Activated CD8-positive, alpha-beta T cell treated with anti-CD3 and anti-CD28 coated beads for 36 hours (primary cell): ENCODE results near the gene ZNF469. TPM values are rescaled to one million over a fixed set of nuclear protein-coding genes. Genes with fewer than 3 reads are reported as not detected.

Experiments
- ATAC-seq: fragments of 200-7000 bp; cut with Tn5 transposase; one replicate; pipeline ENCODE4 v1.10.0; 2021; ENCODE audit warnings: mild to moderate bottlenecking, moderate library complexity
- CTCF ChIA-PET: fragments of 350-600 bp; sonication (Branson Sonifier 250); formaldehyde crosslinking; loops from one replicate; lab custom pipeline; 2021; ENCODE audit warnings: antibody characterized with exemption; lab: Charles Lee
- POLR2A ChIA-PET: fragments of 350-600 bp; sonication (Branson Sonifier 250); formaldehyde crosslinking; loops from one replicate; lab custom pipeline; 2021; ENCODE audit warnings: antibody characterized with exemption; lab: Charles Lee
- DNase-seq: peaks from one replicate; pipeline ENCODE4 v3.0.0-alpha.2; 2020
- H3K27ac Mint-ChIP-seq: one replicate; pipeline ENCODE4 v1.8.0; 2021; ENCODE audit warnings: mild to moderate bottlenecking, mixed read lengths
- H3K27me3 Mint-ChIP-seq: one replicate; pipeline ENCODE4 v1.8.0; 2021; ENCODE audit warnings: mixed read lengths
- H3K36me3 Mint-ChIP-seq: one replicate; pipeline ENCODE4 v1.8.0; 2021; ENCODE audit warnings: low read depth, mixed read lengths
- H3K4me1 Mint-ChIP-seq: one replicate; pipeline ENCODE4 v1.8.0; 2021; ENCODE audit warnings: low read depth, mixed read lengths
- H3K4me3 Mint-ChIP-seq: one replicate; pipeline ENCODE4 v1.8.0; 2021; ENCODE audit warnings: mild to moderate bottlenecking, moderate library complexity, mixed read lengths
- H3K9me3 Mint-ChIP-seq: one replicate; pipeline ENCODE4 v1.8.0; 2021; ENCODE audit warnings: mixed read lengths
- intact Hi-C: fragments of 100-400 bp; cut with micrococcal nuclease; formaldehyde crosslinking; loops from one replicate; pipeline ENCODE4 v1.10.0; 2022
- total RNA-seq, 2 experiments: library from RNA; stranded (reverse); gene quantifications; one replicate each; pipeline ENCODE4 v1.2.3, GENCODE V29; 2021
- TF ChIP-seq, protein P1 (sequence below): fragments of 200-600 bp; IDR thresholded peaks from one replicate; pipeline ENCODE4 v1.8.0; 2022; ENCODE audit warnings: antibody characterized with exemption, mild to moderate bottlenecking

The ZNF469 gene
- total RNA-seq, 2 experiments from 2014 or later, result 0.45 to 0.56 TPM

DNA sequence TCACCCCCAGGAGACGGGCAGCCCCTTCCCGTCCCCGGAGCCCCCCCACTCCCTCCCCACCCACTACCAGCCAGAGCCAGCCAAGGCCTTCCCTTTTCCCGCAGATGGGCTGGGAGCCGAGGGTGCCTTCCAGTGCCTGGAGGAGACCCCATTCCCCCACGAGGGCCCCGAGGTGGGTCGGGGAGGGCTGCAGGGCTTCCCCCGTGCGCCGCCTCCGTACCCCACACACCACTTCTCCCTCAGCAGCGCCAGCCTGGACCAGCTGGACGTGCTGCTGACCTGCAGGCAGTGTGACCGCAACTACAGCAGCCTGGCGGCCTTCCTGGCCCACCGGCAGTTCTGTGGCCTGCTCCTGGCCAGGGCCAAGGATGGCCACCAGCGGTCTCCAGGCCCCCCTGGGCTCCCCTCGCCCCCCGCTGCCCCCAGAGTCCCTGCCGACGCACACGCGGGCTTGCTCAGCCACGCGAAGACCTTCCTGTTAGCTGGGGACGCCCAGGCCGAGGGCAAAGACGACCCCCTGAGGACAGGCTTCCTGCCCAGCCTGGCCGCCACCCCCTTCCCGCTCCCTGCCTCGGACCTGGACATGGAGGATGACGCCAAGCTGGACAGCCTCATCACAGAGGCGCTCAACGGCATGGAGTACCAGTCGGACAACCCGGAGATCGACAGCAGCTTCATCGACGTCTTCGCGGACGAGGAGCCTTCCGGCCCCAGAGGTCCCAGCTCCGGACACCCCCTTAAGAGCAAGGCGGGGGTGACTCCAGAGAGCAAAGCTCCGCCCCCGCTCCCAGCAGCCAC lies 46.8 kb downstream of the ZNF469 start:
- intact Hi-C loops, result no loop called here
- H3K27ac Mint-ChIP-seq, result peak overlapping the region; percentile 55
- POLR2A ChIA-PET, result interaction anchor here (1.1 to 1.5 kb wide), 4 partner anchors 86 to 141 kb away, joined by 3 to 8 read pairs (median 3); partner anchors contain the start of gene ZC3H18
- ATAC-seq (no peak), DNase-seq (no peak)
- H3K27me3 Mint-ChIP-seq, result peaks cover 1% of the 10 kb centered on the region
- H3K36me3 Mint-ChIP-seq, result no peaks in the 10 kb centered on the region
- no peaks in the 10 kb centered on the region for H3K9me3 Mint-ChIP-seq
- peaks cover 6% of the 10 kb centered on the region for H3K4me1 Mint-ChIP-seq
- CTCF ChIA-PET, result interaction anchor here (1.2 to 2.4 kb wide), 3 partner anchors 7 to 650 kb away, joined by 3 to 14 read pairs (median 4); no protein-coding TSS in a partner anchor
- TF ChIP-seq, protein P1, sequence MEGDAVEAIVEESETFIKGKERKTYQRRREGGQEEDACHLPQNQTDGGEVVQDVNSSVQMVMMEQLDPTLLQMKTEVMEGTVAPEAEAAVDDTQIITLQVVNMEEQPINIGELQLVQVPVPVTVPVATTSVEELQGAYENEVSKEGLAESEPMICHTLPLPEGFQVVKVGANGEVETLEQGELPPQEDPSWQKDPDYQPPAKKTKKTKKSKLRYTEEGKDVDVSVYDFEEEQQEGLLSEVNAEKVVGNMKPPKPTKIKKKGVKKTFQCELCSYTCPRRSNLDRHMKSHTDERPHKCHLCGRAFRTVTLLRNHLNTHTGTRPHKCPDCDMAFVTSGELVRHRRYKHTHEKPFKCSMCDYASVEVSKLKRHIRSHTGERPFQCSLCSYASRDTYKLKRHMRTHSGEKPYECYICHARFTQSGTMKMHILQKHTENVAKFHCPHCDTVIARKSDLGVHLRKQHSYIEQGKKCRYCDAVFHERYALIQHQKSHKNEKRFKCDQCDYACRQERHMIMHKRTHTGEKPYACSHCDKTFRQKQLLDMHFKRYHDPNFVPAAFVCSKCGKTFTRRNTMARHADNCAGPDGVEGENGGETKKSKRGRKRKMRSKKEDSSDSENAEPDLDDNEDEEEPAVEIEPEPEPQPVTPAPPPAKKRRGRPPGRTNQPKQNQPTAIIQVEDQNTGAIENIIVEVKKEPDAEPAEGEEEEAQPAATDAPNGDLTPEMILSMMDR, result no peak
- H3K4me3 Mint-ChIP-seq, result peak overlapping the region; percentile 69

DNA sequence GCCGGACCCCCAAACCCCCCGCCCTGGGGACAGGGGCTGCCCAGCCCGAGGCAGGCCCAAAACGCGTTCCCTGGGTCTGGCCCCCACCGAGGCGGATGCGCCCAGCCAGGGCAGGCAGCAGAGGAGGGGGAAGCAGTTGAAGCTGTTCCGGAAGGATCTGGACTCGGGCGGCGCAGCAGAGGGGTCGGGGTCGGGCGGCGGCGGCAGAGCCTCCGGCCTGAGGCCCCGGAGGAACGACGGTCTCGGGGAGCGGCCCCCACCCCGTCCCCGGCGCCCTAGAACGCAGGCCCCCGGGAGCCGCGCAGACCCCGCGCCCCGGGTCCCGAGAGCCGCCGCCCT lies 47.4 kb downstream of the ZNF469 start:
- intact Hi-C loops, result no loop called here
- DNase-seq, result peak; percentile 31
- ChIA-PET POLR2A (interaction anchor here (1.1 to 1.5 kb wide), 4 partner anchors 86 to 140 kb away, joined by 3 to 8 read pairs (median 3); partner anchors contain the start of gene ZC3H18), CTCF (interaction anchor here (1.2 to 1.3 kb wide), 2 partner anchors 131 to 651 kb away, joined by 3 to 4 read pairs; no protein-coding TSS in a partner anchor)
- H3K4me3 Mint-ChIP-seq, result peak overlapping the region; percentile 69
- peaks cover 6% of the 10 kb centered on the region for H3K4me1 Mint-ChIP-seq
- TF ChIP-seq, protein P1, result no peak
- H3K36me3 Mint-ChIP-seq, result no peaks in the 10 kb centered on the region
- peak; percentile 55 for ATAC-seq
- H3K27ac Mint-ChIP-seq, result no peak overlapping the region
- H3K27me3 Mint-ChIP-seq, result no peaks in the 10 kb centered on the region
- H3K9me3 Mint-ChIP-seq, result no peaks in the 10 kb centered on the region

DNA sequence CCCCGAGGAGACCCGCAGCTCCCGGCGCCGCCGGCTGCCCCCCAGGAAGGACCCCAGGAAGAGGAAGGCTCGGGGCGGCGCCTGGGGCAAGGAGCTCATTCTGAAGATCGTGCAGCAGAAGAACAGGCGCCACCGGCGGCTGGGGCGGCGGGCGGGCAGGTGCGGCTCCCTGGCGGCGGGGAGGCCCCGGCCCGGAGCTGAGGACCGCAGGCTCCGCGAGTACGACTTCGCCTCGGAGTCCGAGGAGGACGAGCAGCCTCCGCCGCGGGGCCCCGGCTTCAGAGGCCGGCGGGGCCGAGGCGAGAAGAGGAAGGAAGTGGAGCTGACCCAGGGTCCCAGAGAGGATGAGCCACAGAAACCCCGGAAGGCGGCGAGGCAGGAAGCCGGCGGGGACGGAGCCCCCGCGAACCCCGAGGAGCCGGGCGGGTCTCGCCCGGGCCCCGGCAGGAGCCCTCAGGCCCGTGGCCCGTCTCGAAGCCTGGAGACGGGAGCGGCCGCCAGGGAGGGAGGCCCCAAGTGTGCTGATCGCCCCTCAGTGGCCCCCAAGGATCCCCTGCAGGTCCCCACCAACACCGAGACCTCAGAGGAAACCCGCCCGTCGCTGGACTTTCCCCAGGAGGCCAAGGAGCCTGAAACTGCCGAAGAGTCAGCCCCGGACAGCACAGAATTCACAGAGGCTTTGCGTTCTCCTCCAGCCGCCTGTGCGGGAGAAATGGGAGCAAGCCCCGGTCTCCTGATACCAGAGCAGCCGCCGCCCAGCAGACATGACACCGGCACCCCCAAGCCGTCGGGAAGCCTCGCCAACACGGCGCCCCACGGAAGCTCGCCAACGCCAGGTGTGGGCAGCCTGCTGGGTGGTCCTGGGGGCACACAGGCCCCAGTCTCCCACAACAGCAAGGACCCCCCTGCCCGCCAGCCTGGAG lies 48.0 kb downstream of the ZNF469 start:
- DNase-seq (peak; percentile 59), ATAC-seq (peak; percentile 75)
- TF ChIP-seq, protein P1, result no peak
- H3K27ac Mint-ChIP-seq, result no peak overlapping the region
- POLR2A ChIA-PET, result interaction anchor here (0.7 to 1.5 kb wide), 5 partner anchors 29 to 140 kb away, joined by 3 to 8 read pairs (median 3); partner anchors contain the start of gene ZC3H18
- peak overlapping the region; percentile 69 for H3K4me3 Mint-ChIP-seq
- no peaks in the 10 kb centered on the region for H3K9me3 Mint-ChIP-seq
- H3K27me3 Mint-ChIP-seq, result no peaks in the 10 kb centered on the region
- H3K36me3 Mint-ChIP-seq, result no peaks in the 10 kb centered on the region
- H3K4me1 Mint-ChIP-seq, result peaks cover 6% of the 10 kb centered on the region
- intact Hi-C loops, result no loop called here
- CTCF ChIA-PET, result interaction anchor here (0.7 to 1.3 kb wide), 3 partner anchors 130 to 652 kb away, joined by 3 to 4 read pairs (median 3); no protein-coding TSS in a partner anchor

DNA sequence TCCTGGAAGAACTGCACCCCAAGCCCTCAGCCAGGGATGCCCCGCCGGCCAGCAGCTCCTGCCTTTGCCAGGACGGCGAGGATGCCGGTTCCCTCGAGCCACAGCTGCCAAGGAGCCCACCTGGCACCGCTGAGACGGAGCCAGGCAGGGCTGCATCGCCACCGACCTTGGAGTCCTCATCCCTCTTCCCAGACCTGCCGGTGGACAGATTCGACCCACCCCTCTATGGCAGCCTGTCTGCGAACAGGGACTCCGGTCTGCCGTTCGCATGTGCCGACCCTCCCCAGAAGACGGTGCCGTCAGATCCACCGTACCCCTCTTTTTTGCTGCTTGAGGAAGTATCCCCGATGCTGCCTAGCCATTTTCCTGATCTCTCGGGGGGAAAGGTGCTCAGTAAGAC lies 48.9 kb downstream of the ZNF469 start:
- CTCF ChIA-PET, result interaction anchor here (0.7 kb wide), 1 partner anchor 653 kb away, joined by 3 read pairs; no protein-coding TSS in a partner anchor
- no peak for ATAC-seq
- intact Hi-C loops, result no loop called here
- Mint-ChIP-seq H3K4me1 (peaks cover 6% of the 10 kb centered on the region), H3K4me3 (peak overlapping the region; percentile 69), H3K36me3 (no peaks in the 10 kb centered on the region), H3K27me3 (no peaks in the 10 kb centered on the region), H3K27ac (no peak overlapping the region), H3K9me3 (no peaks in the 10 kb centered on the region)
- DNase-seq, result no peak
- POLR2A ChIA-PET, result interaction anchor here (0.7 kb wide), 1 partner anchor 62 kb away, joined by 3 read pairs; no protein-coding TSS in a partner anchor
- TF ChIP-seq, protein P1, result no peak
